AG04450 (cell line): ENCODE measurements around the gene HOXA9. TPM values are rescaled to one million over a fixed set of nuclear protein-coding genes. Genes with fewer than 3 reads are reported as not detected.

ENCODE experiments used
- CTCF ChIA-PET: fragments of 300-600, 350-600 bp; formaldehyde crosslinking; extraction: SDS; loops from one replicate; lab custom pipeline; 2022; ENCODE audit warnings: antibody characterized with exemption, inconsistent platforms; lab: Charles Lee
- POLR2A ChIA-PET: fragments of 350-600 bp; formaldehyde crosslinking; extraction: SDS; loops from one replicate; lab custom pipeline; 2021; ENCODE audit warnings: antibody characterized with exemption, inconsistent platforms; lab: Yijun Ruan, JAX
- DNase-seq: peaks from one replicate; pipeline ENCODE4 v3.0.0-alpha.2; 2011; ENCODE audit warnings: low read depth, low spot score
- H3K27ac ChIP-seq: one replicate; pipeline ENCODE4 v1.5.1; 2012; ENCODE audit warnings: low read depth, low read length, control low read depth
- H3K27me3 ChIP-seq: one replicate; pipeline ENCODE4 v1.6.0; 2012; ENCODE audit warnings: low read length; ENCODE audit not compliant: control insufficient read depth, insufficient read depth
- H3K4me3 ChIP-seq: 2 replicates; pipeline ENCODE4 v1.5.1; 2011; ENCODE audit warnings: mild to moderate bottlenecking, low read depth, low read length, control low read depth
- H3K9me3 ChIP-seq: 2 replicates; pipeline ENCODE4 v1.5.1; 2012; ENCODE audit warnings: low read length; ENCODE audit not compliant: control insufficient read depth, insufficient read depth
- polyA plus RNA-seq: library from polyadenylated mRNA; depleted of rRNA; stranded (reverse); fragments of >200 nt; gene quantifications from 2 replicates; pipeline ENCODE4 v1.2.3, GENCODE V29; 2011
- TF ChIP-seq, protein P1 (sequence below): IDR thresholded peaks from 2 replicates; pipeline ENCODE4 v1.5.1; 2011; ENCODE audit warnings: low read depth, low read length, control low read depth, inconsistent platforms

HOXA9 gene
- polyA plus RNA-seq, 1 experiment: 1.5 TPM

DNA sequence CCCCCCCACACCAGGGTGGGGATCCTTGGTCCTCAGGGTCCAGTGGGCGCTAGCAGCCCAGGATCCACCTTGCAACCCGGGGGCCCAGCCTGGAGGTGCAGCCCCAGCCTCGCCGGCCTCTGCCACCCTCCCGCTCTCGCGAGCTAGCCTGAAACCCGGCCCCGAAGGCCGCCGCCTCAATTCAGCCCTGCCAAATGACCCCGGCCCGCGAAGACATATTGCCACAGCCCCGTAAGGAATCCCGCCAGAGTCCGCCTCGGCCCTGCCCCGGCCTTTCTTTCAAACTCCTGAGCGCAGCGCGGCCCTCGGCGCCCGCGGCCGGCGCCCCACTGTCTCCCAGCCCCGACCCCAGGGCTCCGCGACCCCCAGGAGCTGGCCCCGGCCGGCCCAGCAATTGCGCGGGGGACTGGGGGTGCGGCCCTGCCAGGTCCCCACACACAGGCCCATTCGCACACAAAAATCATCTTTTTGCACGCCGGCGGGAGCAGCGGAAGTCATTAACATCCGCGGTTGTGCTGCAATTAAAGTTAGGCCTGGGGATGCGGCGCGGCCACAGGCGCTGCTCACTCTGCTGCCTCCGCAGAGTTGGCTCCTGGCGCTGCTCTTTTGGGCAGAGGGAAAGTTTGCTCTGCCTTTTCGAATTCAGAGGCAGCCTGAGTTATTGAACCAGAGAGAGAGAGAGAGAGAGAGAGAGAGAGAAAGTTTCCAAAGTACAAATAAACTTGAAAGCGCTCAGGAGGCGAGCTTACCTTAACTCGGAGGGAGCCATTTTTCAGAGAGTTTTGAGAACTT is 25.8 kb downstream of the HOXA9 start:
- no peaks in the 10 kb centered on the region; the same call in 1 of the 2 replicates for H3K9me3 ChIP-seq
- peak overlapping the region; percentile 86 for H3K27ac ChIP-seq
- TF ChIP-seq, protein P1, sequence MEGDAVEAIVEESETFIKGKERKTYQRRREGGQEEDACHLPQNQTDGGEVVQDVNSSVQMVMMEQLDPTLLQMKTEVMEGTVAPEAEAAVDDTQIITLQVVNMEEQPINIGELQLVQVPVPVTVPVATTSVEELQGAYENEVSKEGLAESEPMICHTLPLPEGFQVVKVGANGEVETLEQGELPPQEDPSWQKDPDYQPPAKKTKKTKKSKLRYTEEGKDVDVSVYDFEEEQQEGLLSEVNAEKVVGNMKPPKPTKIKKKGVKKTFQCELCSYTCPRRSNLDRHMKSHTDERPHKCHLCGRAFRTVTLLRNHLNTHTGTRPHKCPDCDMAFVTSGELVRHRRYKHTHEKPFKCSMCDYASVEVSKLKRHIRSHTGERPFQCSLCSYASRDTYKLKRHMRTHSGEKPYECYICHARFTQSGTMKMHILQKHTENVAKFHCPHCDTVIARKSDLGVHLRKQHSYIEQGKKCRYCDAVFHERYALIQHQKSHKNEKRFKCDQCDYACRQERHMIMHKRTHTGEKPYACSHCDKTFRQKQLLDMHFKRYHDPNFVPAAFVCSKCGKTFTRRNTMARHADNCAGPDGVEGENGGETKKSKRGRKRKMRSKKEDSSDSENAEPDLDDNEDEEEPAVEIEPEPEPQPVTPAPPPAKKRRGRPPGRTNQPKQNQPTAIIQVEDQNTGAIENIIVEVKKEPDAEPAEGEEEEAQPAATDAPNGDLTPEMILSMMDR: no peak
- CTCF ChIA-PET: interaction anchor here (2.1 to 7.8 kb wide), 2 partner anchors 285 to 770 kb away, joined by 8 to 93 read pairs; no protein-coding TSS in a partner anchor
- peak overlapping the region; percentile 94 for H3K4me3 ChIP-seq
- POLR2A ChIA-PET: interaction anchor here (1.2 to 4.1 kb wide), 2 partner anchors 9 to 42 kb away, joined by 3 to 23 read pairs; no protein-coding TSS in a partner anchor
- DNase-seq: no peak
- no peaks in the 10 kb centered on the region for H3K27me3 ChIP-seq

DNA sequence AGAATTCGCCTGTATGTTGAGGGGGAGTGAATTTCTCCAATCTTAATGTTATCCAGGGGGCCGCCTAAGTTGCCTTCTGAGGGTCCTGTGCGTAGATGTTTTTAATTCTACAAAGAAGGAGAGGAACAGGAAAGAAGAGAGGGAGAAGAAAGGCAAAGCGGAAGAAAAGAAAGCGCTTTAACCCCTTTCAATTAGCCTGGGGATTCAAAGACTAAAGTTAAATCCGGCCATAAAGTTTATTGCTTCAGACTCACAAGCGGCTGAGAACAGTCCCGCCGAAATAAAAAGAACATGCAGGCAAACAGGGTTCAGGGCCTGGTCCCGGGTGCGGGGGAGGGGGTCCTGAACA is 26.4 kb downstream of the HOXA9 start:
- ChIA-PET CTCF (interaction anchor here (7.8 kb wide), 1 partner anchor 284 kb away, joined by 93 read pairs; no protein-coding TSS in a partner anchor), POLR2A (interaction anchor here (1.2 to 4.1 kb wide), 2 partner anchors 9 to 41 kb away, joined by 3 to 23 read pairs; no protein-coding TSS in a partner anchor)
- TF ChIP-seq, protein P1: no peak
- DNase-seq: no peak
- Histone ChIP-seq H3K4me3 (peak overlapping the region; percentile 94), H3K9me3 (no peaks in the 10 kb centered on the region; the same call in 1 of the 2 replicates), H3K27me3 (no peaks in the 10 kb centered on the region), H3K27ac (peak overlapping the region; percentile 86)

DNA sequence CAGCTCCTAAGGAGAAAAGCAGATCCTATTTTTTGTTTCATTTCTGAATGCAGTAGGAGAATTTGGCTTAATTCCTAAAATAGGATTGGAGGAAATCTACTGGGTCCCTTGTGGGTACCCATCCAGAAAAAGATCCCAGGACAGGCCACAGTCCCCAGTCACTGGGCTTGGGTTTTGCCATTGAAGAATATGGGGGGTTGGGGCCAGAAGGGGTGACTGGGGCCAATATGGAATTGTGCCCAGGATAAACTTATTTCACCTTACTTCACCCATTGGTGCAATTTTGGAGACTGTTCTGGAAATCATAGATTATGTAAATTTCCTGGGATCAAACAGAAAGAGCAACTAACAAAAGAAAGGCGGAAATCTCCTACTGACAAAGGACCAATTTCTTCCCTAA is 26.9 kb downstream of the HOXA9 start:
- TF ChIP-seq, protein P1: no peak
- Histone ChIP-seq H3K27me3 (no peaks in the 10 kb centered on the region), H3K4me3 (peak overlapping the region; percentile 94), H3K27ac (peak overlapping the region; percentile 86), H3K9me3 (no peaks in the 10 kb centered on the region; the same call in 1 of the 2 replicates)
- no peak for DNase-seq
- ChIA-PET CTCF (no interaction called here), POLR2A (no interaction called here)

- H3K4me3 ChIP-seq: no peak overlapping the region
- H3K27me3 ChIP-seq: no peaks in the 10 kb centered on the region
- H3K9me3 ChIP-seq: no peaks in the 10 kb centered on the region; the same call in 1 of the 2 replicates
- CTCF ChIA-PET: no interaction called here
- POLR2A ChIA-PET: interaction anchor here (0.6 to 0.7 kb wide), 3 partner anchors 22 to 38 kb away, joined by 3 to 8 read pairs (median 4); no protein-coding TSS in a partner anchor
- no peak for DNase-seq
- TF ChIP-seq, protein P1: no peak
- peak overlapping the region; percentile 86 for H3K27ac ChIP-seq
Measured at GRCh38 chr7:27137640-27138315, 27.6 kb downstream of the HOXA9 start.
